ENCODE results near the gene ATP6V1B1.
A peak's percentile ranks its signal among the peaks of the same experiment; 100 is the strongest.

The ATP6V1B1 gene

GRCh38 chr2:70895998-70896764 lies 39.5 kb upstream of the ATP6V1B1 start:
- Histone ChIP-seq H3K36me3 (ENCODE audit: insufficient read depth, low read length) (no peaks in the 10 kb centered on the region), H3K9ac (ENCODE audit: low read depth, low read length) (no peak overlapping the region), H3K9me3 (ENCODE audit: control insufficient read depth, insufficient read depth, low read length) (no peaks in the 10 kb centered on the region), H3K4me1 (ENCODE audit: insufficient read depth, low read length) (peaks cover 4% of the 10 kb centered on the region; the same call in 1 of the 2 replicates)

GRCh38 chr2:70896765-70897202 lies 38.9 kb upstream of the ATP6V1B1 start:
- H3K4me1 ChIP-seq (ENCODE audit: insufficient read depth, low read length) = peaks cover 4% of the 10 kb centered on the region; the same call in 1 of the 2 replicates
- no peaks in the 10 kb centered on the region for H3K36me3 ChIP-seq (ENCODE audit: insufficient read depth, low read length)
- H3K9me3 ChIP-seq (ENCODE audit: control insufficient read depth, insufficient read depth, low read length) = no peaks in the 10 kb centered on the region
- H3K9ac ChIP-seq (ENCODE audit: low read depth, low read length) = no peak overlapping the region

- Histone ChIP-seq H3K4me1 (ENCODE audit: insufficient read depth, low read length) (peaks cover 4% of the 10 kb centered on the region; the same call in 1 of the 2 replicates), H3K9me3 (ENCODE audit: control insufficient read depth, insufficient read depth, low read length) (no peaks in the 10 kb centered on the region), H3K36me3 (ENCODE audit: insufficient read depth, low read length) (no peaks in the 10 kb centered on the region), H3K9ac (ENCODE audit: low read depth, low read length) (no peak overlapping the region)
Observed at GRCh38 chr2:70897203-70897976, 38.3 kb upstream of the ATP6V1B1 start.

GRCh38 chr2:70897977-70898226 lies 37.8 kb upstream of the ATP6V1B1 start:
- Histone ChIP-seq H3K4me1 (ENCODE audit: insufficient read depth, low read length) (peaks cover 4% of the 10 kb centered on the region; the same call in 1 of the 2 replicates), H3K36me3 (ENCODE audit: insufficient read depth, low read length) (no peaks in the 10 kb centered on the region), H3K9me3 (ENCODE audit: control insufficient read depth, insufficient read depth, low read length) (no peaks in the 10 kb centered on the region), H3K9ac (ENCODE audit: low read depth, low read length) (no peak overlapping the region)

GRCh38 chr2:70898363-70899240 lies 37.1 kb upstream of the ATP6V1B1 start:
- Histone ChIP-seq H3K9ac (ENCODE audit: low read depth, low read length) (no peak overlapping the region), H3K4me1 (ENCODE audit: insufficient read depth, low read length) (peaks cover 4% of the 10 kb centered on the region; the same call in 1 of the 2 replicates), H3K36me3 (ENCODE audit: insufficient read depth, low read length) (no peaks in the 10 kb centered on the region), H3K9me3 (ENCODE audit: control insufficient read depth, insufficient read depth, low read length) (no peaks in the 10 kb centered on the region)

- Histone ChIP-seq H3K9ac (ENCODE audit: low read depth, low read length) (peak overlapping the region; percentile 36), H3K36me3 (ENCODE audit: insufficient read depth, low read length) (no peaks in the 10 kb centered on the region), H3K4me1 (ENCODE audit: insufficient read depth, low read length) (peaks cover 4% of the 10 kb centered on the region; the same call in 1 of the 2 replicates), H3K9me3 (ENCODE audit: control insufficient read depth, insufficient read depth, low read length) (no peaks in the 10 kb centered on the region)
Observed at GRCh38 chr2:70901227-70902066, 34.3 kb upstream of the ATP6V1B1 start.

GRCh38 chr2:70902067-70902442 lies 33.6 kb upstream of the ATP6V1B1 start:
- no peaks in the 10 kb centered on the region for H3K9me3 ChIP-seq (ENCODE audit: control insufficient read depth, insufficient read depth, low read length)
- peaks cover 8% of the 10 kb centered on the region; the same call in 1 of the 2 replicates for H3K4me1 ChIP-seq (ENCODE audit: insufficient read depth, low read length)
- peak overlapping the region; percentile 36; the same call in 1 of the 2 replicates for H3K9ac ChIP-seq (ENCODE audit: low read depth, low read length)

GRCh38 chr2:70902579-70902978 lies 33.1 kb upstream of the ATP6V1B1 start:
- Histone ChIP-seq H3K9ac (ENCODE audit: low read depth, low read length) (no peak overlapping the region), H3K36me3 (ENCODE audit: insufficient read depth, low read length) (no peaks in the 10 kb centered on the region), H3K4me1 (ENCODE audit: insufficient read depth, low read length) (peaks cover 8% of the 10 kb centered on the region; the same call in 1 of the 2 replicates), H3K9me3 (ENCODE audit: control insufficient read depth, insufficient read depth, low read length) (no peaks in the 10 kb centered on the region)

More at GRCh38 chr2:70902067-70902442, 33.6 kb upstream of the ATP6V1B1 start:
- H3K36me3 ChIP-seq (ENCODE audit: insufficient read depth, low read length) = no peaks in the 10 kb centered on the region

- Histone ChIP-seq H3K9me3 (ENCODE audit: control insufficient read depth, insufficient read depth, low read length) (no peaks in the 10 kb centered on the region), H3K9ac (ENCODE audit: low read depth, low read length) (no peak overlapping the region), H3K4me1 (ENCODE audit: insufficient read depth, low read length) (peaks cover 8% of the 10 kb centered on the region; the same call in 1 of the 2 replicates), H3K36me3 (ENCODE audit: insufficient read depth, low read length) (no peaks in the 10 kb centered on the region)
Observed at GRCh38 chr2:70903171-70903570, 32.5 kb upstream of the ATP6V1B1 start.

GRCh38 chr2:70903641-70904340 lies 31.9 kb upstream of the ATP6V1B1 start:
- Histone ChIP-seq H3K36me3 (ENCODE audit: insufficient read depth, low read length) (no peaks in the 10 kb centered on the region), H3K9me3 (ENCODE audit: control insufficient read depth, insufficient read depth, low read length) (no peaks in the 10 kb centered on the region), H3K9ac (ENCODE audit: low read depth, low read length) (no peak overlapping the region), H3K4me1 (ENCODE audit: insufficient read depth, low read length) (peaks cover 11% of the 10 kb centered on the region; the same call in 1 of the 2 replicates)

- Histone ChIP-seq H3K4me1 (ENCODE audit: insufficient read depth, low read length) (peaks cover 8% of the 10 kb centered on the region; the same call in 1 of the 2 replicates), H3K9ac (ENCODE audit: low read depth, low read length) (no peak overlapping the region), H3K36me3 (ENCODE audit: insufficient read depth, low read length) (no peaks in the 10 kb centered on the region)
Observed at GRCh38 chr2:70904371-70905216, 31.1 kb upstream of the ATP6V1B1 start.

More at GRCh38 chr2:70904371-70905216, 31.1 kb upstream of the ATP6V1B1 start:
- H3K9me3 ChIP-seq (ENCODE audit: control insufficient read depth, insufficient read depth, low read length) = no peaks in the 10 kb centered on the region

All from ES-I3 (cell line).